Adrenal gland (tissue), 12 donors: ENCODE measurements around the gene LTA4H. TPM values are rescaled to one million over a fixed set of nuclear protein-coding genes. Genes with fewer than 3 reads are reported as not detected.

ENCODE experiments used
- DNase-seq, 7 donors: peaks; one replicate each; pipeline ENCODE4 v3.0.0-alpha.2; 2019 to 2020
- H3K27ac ChIP-seq, 5 donors: fragments of 200-600 bp; sonication (generic) in 4 of 5; 1 replicate in 3 of 5; 2 replicates in 2 of 5; pipeline versions ENCODE4 v1.5.1 to v1.8.0; 2016 to 2020; ENCODE audit warnings: mild to moderate bottlenecking in 1 of 5
- H3K27me3 ChIP-seq: fragments of 200-600 bp; 2 replicates; pipeline ENCODE4 v1.8.0; 2021
- H3K36me3 ChIP-seq, 2 donors: fragments of 200-600 bp; replicated peaks in 1 of 2; 1 replicate in 1 of 2; 2 replicates in 1 of 2; pipeline versions ENCODE4 v1.5.1 to v1.8.0; 2018 to 2022
- H3K4me1 ChIP-seq, 2 donors: fragments of 200-600 bp; replicated peaks in 1 of 2; 1 replicate in 1 of 2; 2 replicates in 1 of 2; pipeline versions ENCODE4 v1.5.1 to v1.8.0; 2018 to 2021
- H3K4me3 ChIP-seq, 4 donors: fragments of 200-600 bp; sonication (generic) in 3 of 4; one replicate each; pipeline ENCODE4 v1.5.1; 2016 to 2018
- H3K9me3 ChIP-seq, 3 donors: fragments of 200-600 bp; sonication (generic) in 1 of 3; replicated peaks in 1 of 3; 1 replicate in 2 of 3; 2 replicates in 1 of 3; pipeline versions ENCODE4 v1.5.1 to v1.8.0; 2016 to 2021
- CTCF ChIP-seq, 6 experiments: fragments of 450-650 bp in 4 of 6; fragments of 200-600 bp in 2 of 6; sonication (generic) in 1 of 6; IDR thresholded peaks; 1 replicate in 5 of 6; 2 replicates in 1 of 6; pipeline versions ENCODE4 v1.5.1 to v1.8.0; 2016 to 2021; ENCODE audit warnings: antibody characterized with exemption in 6 of 6, mild to moderate bottlenecking in 2 of 6, moderate library complexity in 1 of 6
- POLR2A ChIP-seq, 2 donors: fragments of 450-650 bp; IDR thresholded peaks; one replicate each; pipeline ENCODE4 v1.6.1; 2017; ENCODE audit warnings: antibody characterized with exemption in 2 of 2, mild to moderate bottlenecking in 2 of 2, moderate library complexity in 1 of 2
- WGBS, 4 donors: extraction: QIAGEN DNeasy Blood & Tissue Kit in 2 of 4; methylation state at CpG; one replicate each; pipeline versions ENCODE4 v1.1.5 to v1.1.7; 2013 to 2017; 5-methylcytosine and 5-hydroxymethylcytosine counted together
- intact Hi-C, 2 donors: fragments of 100-400 bp; cut with DNase I; formaldehyde crosslinking; loops; one replicate each; pipeline versions ENCODE4 v1.14.1 to v1.15.0; 2022 to 2023
- polyA plus RNA-seq, 3 donors: library from polyadenylated mRNA; stranded (reverse); fragments of 200-250 nt in 2 of 3; fragments of 350-450 nt in 1 of 3; fragmentation: Illumina TruSeq in 1 of 3; extraction: RNeasy Lipid Tissue Mini Kit (QIAGEN cat#74804) in 1 of 3; gene quantifications; one replicate each; pipeline ENCODE4 v1.2.3, GENCODE V29; 2013 to 2014
- total RNA-seq, 9 donors: library from RNA; depleted of rRNA in 4 of 9; stranded (reverse); fragments of >200 nt in 4 of 9; fragments of 120-200 nt in 1 of 9; fragmentation: NEBNext Ultra II Directional in 1 of 9; extraction: Animal tissue kit (Norgen Biotek cat#: 25700) in 1 of 9; gene quantifications; one replicate each; pipeline versions ENCODE4 v1.1.0 to v1.2.4, GENCODE V29; 2013 to 2023
- donor health status: healthy with polysubstance abuse.
- donor health status: Bipolar disorder and iron deficiency.
- donor health status: DM: yes; HTN: yes; CAD: no.
- donor health status: DM: no; HTN: no; CAD: no.
- donor health status: DM: no; HTN: no; CAD: no.
- donor health status: DM: yes; HTN: yes; CAD: no.

The LTA4H gene
- total and polyA plus RNA-seq, 12 donors: 61.8 to 164 (median 97.8) TPM

- Histone ChIP-seq H3K4me1 (no peaks in the 10 kb centered on the region), H3K36me3 (no peaks in the 10 kb centered on the region), H3K9me3 (no peaks in the 10 kb centered on the region), H3K4me3 (peak overlapping the region in 1 of 4 donors; percentile 14), H3K27ac (no peak overlapping the region), H3K27me3 (no peaks in the 10 kb centered on the region)
- intact Hi-C loops: no loop called here
- TF ChIP-seq CTCF (IDR thresholded peaks at IDR 0.05) (no peak), POLR2A (IDR thresholded peaks at IDR 0.05) (no peak)
- WGBS, 4 donors: 81 to 88% (median 85%) methylated on average over 1 of the region's 1 CpG
- no peak for DNase-seq
Observed at GRCh38 chr12:95984682-95985081, 50.7 kb downstream of the LTA4H start.

- intact Hi-C loops: no loop called here
- TF ChIP-seq CTCF (IDR thresholded peaks at IDR 0.05) (no peak), POLR2A (IDR thresholded peaks at IDR 0.05) (no peak)
- no peaks in the 10 kb centered on the region for H3K4me1 ChIP-seq
- H3K27me3 ChIP-seq: no peaks in the 10 kb centered on the region
- H3K4me3 ChIP-seq: no peak overlapping the region
- no peak overlapping the region for H3K27ac ChIP-seq
- H3K9me3 ChIP-seq: no peaks in the 10 kb centered on the region
- no peaks in the 10 kb centered on the region for H3K36me3 ChIP-seq
- 75 to 87% (median 78%) methylated on average over 1 of the region's 1 CpG for WGBS, 4 donors
- no peak for DNase-seq
Observed at GRCh38 chr12:95982602-95983001, 52.8 kb downstream of the LTA4H start.

- Histone ChIP-seq H3K36me3 (no peaks in the 10 kb centered on the region), H3K4me3 (no peak overlapping the region), H3K27me3 (no peaks in the 10 kb centered on the region), H3K9me3 (no peaks in the 10 kb centered on the region), H3K27ac (no peak overlapping the region), H3K4me1 (no peaks in the 10 kb centered on the region)
- 85 to 94% (median 93%) methylated on average over 5 of the region's 5 CpGs for WGBS, 4 donors
- intact Hi-C loops: no loop called here
- no peak for DNase-seq
- TF ChIP-seq CTCF (IDR thresholded peaks at IDR 0.05) (no peak), POLR2A (IDR thresholded peaks at IDR 0.05) (no peak)
Observed at GRCh38 chr12:95980437-95980836, 55.0 kb downstream of the LTA4H start.

- H3K4me3 ChIP-seq: no peak overlapping the region
- H3K27me3 ChIP-seq: no peaks in the 10 kb centered on the region
- H3K9me3 ChIP-seq: no peaks in the 10 kb centered on the region
- intact Hi-C loops: no loop called here
- no peak for DNase-seq
- H3K4me1 ChIP-seq: no peaks in the 10 kb centered on the region
- WGBS, 4 donors: 79 to 86% (median 82%) methylated on average over 3 of the region's 3 CpGs
- no peaks in the 10 kb centered on the region for H3K36me3 ChIP-seq
- TF ChIP-seq POLR2A (IDR thresholded peaks at IDR 0.05) (no peak), CTCF (IDR thresholded peaks at IDR 0.05) (no peak)
- H3K27ac ChIP-seq: no peak overlapping the region
Observed at GRCh38 chr12:95978774-95979173, 56.6 kb downstream of the LTA4H start.
